Measurements from ENCODE around the gene KIFC3. TPM values are rescaled to one million over a fixed set of nuclear protein-coding genes. Genes with fewer than 3 reads are reported as not detected.
A peak's percentile ranks its signal among the peaks of the same experiment; 100 is the strongest.

The KIFC3 gene
- total RNA-seq, 2 donors from 2014 or later, result 40.6 to 59.5 TPM

GRCh38 chr16:57826052-57826451, 23.8 kb upstream of the KIFC3 start:
- no peaks in the 10 kb centered on the region for H3K36me3 ChIP-seq
- peaks cover 0 to 15% of the 10 kb centered on the region in 2 donors for H3K4me1 ChIP-seq
- TF ChIP-seq CTCF (IDR thresholded peaks at IDR 0.05), result no peak
- H3K27me3 ChIP-seq, result no peaks in the 10 kb centered on the region
- H3K4me3 ChIP-seq, result no peak overlapping the region
- no peaks in the 10 kb centered on the region for H3K9me3 ChIP-seq
- H3K27ac ChIP-seq, result peak overlapping the region in 1 of 2 donors; percentile 7
- no peak for DNase-seq (ENCODE audit: low spot score)

- Histone ChIP-seq H3K9me3 (no peaks in the 10 kb centered on the region), H3K36me3 (no peaks in the 10 kb centered on the region), H3K4me3 (no peak overlapping the region), H3K27me3 (no peaks in the 10 kb centered on the region), H3K27ac (peak overlapping the region in 1 of 2 donors; percentile 7), H3K4me1 (peaks cover 0 to 15% of the 10 kb centered on the region in 2 donors)
- no peak for DNase-seq (ENCODE audit: low spot score)
- no peak for TF ChIP-seq CTCF (IDR thresholded peaks at IDR 0.05)
Measured at GRCh38 chr16:57825298-57826044, 23.2 kb upstream of the KIFC3 start.

GRCh38 chr16:57824888-57825287, 22.6 kb upstream of the KIFC3 start:
- H3K4me1 ChIP-seq, result peaks cover 0 to 15% of the 10 kb centered on the region in 2 donors
- no peak overlapping the region for H3K4me3 ChIP-seq
- H3K9me3 ChIP-seq, result no peaks in the 10 kb centered on the region
- no peak for TF ChIP-seq CTCF (IDR thresholded peaks at IDR 0.05)
- no peaks in the 10 kb centered on the region for H3K36me3 ChIP-seq
- no peaks in the 10 kb centered on the region for H3K27me3 ChIP-seq
- peak overlapping the region in 1 of 2 donors; percentile 7 for H3K27ac ChIP-seq
- DNase-seq (ENCODE audit: low spot score), result no peak

- Histone ChIP-seq H3K4me1 (peaks cover 0 to 15% of the 10 kb centered on the region in 2 donors), H3K36me3 (no peaks in the 10 kb centered on the region), H3K9me3 (no peaks in the 10 kb centered on the region), H3K27ac (no peak overlapping the region), H3K4me3 (no peak overlapping the region), H3K27me3 (no peaks in the 10 kb centered on the region)
- TF ChIP-seq CTCF (IDR thresholded peaks at IDR 0.05), result no peak
- DNase-seq (ENCODE audit: low spot score), result no peak
Measured at GRCh38 chr16:57823836-57824235, 21.5 kb upstream of the KIFC3 start.

GRCh38 chr16:57822856-57823255, 20.6 kb upstream of the KIFC3 start:
- Histone ChIP-seq H3K27me3 (no peaks in the 10 kb centered on the region), H3K4me3 (no peak overlapping the region), H3K27ac (no peak overlapping the region), H3K9me3 (no peaks in the 10 kb centered on the region), H3K36me3 (no peaks in the 10 kb centered on the region), H3K4me1 (peaks cover 0 to 15% of the 10 kb centered on the region in 2 donors)
- TF ChIP-seq CTCF (IDR thresholded peaks at IDR 0.05), result no peak
- DNase-seq (ENCODE audit: low spot score), result no peak
